ENCODE data around the gene FNDC3A. TPM values are rescaled to one million over a fixed set of nuclear protein-coding genes. Genes with fewer than 3 reads are reported as not detected.

The FNDC3A gene
- total RNA-seq, 1 donor from 2014 or later = 69.3 TPM

DNA sequence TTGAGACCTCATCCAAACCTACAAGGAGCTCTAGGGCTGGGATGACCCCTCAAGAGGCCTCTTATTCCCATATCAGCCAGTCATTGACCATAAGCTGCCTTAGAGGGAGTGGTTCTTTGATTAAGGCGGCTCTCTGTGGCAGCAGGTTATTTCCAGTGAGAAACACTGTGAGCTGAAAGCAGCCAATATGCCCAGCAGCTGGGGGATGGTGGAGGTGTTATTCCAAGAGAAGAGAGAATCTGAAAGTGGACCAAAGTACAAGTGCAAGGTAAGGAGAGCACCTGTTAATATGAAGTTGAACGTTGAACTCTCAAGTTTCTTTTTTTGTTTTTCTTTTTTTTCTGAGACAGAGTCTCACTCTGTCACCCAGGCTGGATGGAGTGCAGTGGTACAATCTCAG lies 20.2 kb upstream of the FNDC3A start:
- H3K9ac ChIP-seq = no peak overlapping the region
- H3K4me3 ChIP-seq = no peak overlapping the region
- no peaks in the 10 kb centered on the region for H3F3A ChIP-seq (ENCODE audit: low read depth)
- H3K4me1 ChIP-seq = no peaks in the 10 kb centered on the region
- no peaks in the 10 kb centered on the region for H3K36me3 ChIP-seq
- H4K20me1 ChIP-seq (ENCODE audit: low read depth) = no peaks in the 10 kb centered on the region
- Mint-ChIP-seq H3K4me1 (peaks cover 11% of the 10 kb centered on the region), H3K36me3 (no peaks in the 10 kb centered on the region), H3K27me3 (ENCODE audit: insufficient read depth, low read depth) (no peaks in the 10 kb centered on the region), H3K4me3 (no peak overlapping the region), H3K9me3 (no peaks in the 10 kb centered on the region), H3K27ac (no peak overlapping the region)
- no peak overlapping the region for H3K4me2 ChIP-seq
- DNase-seq (ENCODE audit: low spot score) = no peak
- no peak overlapping the region for H2AFZ ChIP-seq (replicated peaks)
- H3K27me3 ChIP-seq = no peaks in the 10 kb centered on the region
- TF ChIP-seq CTCF (IDR thresholded peaks at IDR 0.05) (no peak), EZH2 (IDR thresholded peaks at IDR 0.05) (no peak), EZH2phosphoT487 (IDR thresholded peaks at IDR 0.05) (no peak)
- no peaks in the 10 kb centered on the region for H3K9me3 ChIP-seq (ENCODE audit: low read depth)
- H3K27ac ChIP-seq = no peak overlapping the region
- H3K79me2 ChIP-seq (ENCODE audit: low read depth) = no peaks in the 10 kb centered on the region

DNA sequence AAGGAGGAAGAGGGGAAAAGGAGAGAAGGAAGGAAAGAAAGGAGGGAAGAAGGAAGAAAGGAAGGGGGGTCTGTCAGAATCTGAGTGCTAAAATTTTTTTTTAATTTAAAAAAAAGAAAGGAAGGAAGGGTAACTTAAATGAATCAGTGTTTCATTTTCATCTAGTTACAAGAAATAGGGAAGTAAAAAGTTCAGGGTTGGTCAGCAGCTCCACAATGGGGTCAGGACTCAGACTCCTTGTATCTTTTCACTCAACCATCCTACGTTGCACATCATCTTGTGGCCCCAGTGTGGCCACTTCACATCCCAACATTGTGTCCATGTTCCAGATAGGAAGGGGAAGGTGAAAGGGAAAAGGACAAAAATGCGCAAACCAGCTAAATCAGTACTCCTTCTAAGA lies 14.3 kb upstream of the FNDC3A start:
- DNase-seq (ENCODE audit: low spot score) = no peak
- H3K79me2 ChIP-seq (ENCODE audit: low read depth) = no peaks in the 10 kb centered on the region
- H3K9me3 Mint-ChIP-seq = peaks cover 2% of the 10 kb centered on the region
- H2AFZ ChIP-seq (replicated peaks) = no peak overlapping the region
- no peaks in the 10 kb centered on the region for H3K4me1 Mint-ChIP-seq
- no peaks in the 10 kb centered on the region for H3K36me3 ChIP-seq
- no peaks in the 10 kb centered on the region for H3K4me1 ChIP-seq
- no peak for TF ChIP-seq CTCF (IDR thresholded peaks at IDR 0.05)
- no peak overlapping the region for H3K27ac ChIP-seq
- no peaks in the 10 kb centered on the region for H3K27me3 ChIP-seq
- H3K36me3 Mint-ChIP-seq = peaks cover 1% of the 10 kb centered on the region
- no peaks in the 10 kb centered on the region for H3K9me3 ChIP-seq (ENCODE audit: low read depth)
- H3K4me3 ChIP-seq = no peak overlapping the region
- no peak overlapping the region for H3K27ac Mint-ChIP-seq
- H4K20me1 ChIP-seq (ENCODE audit: low read depth) = no peaks in the 10 kb centered on the region
- no peak overlapping the region for H3K4me2 ChIP-seq
- no peaks in the 10 kb centered on the region for H3F3A ChIP-seq (ENCODE audit: low read depth)
- no peaks in the 10 kb centered on the region for H3K27me3 Mint-ChIP-seq (ENCODE audit: insufficient read depth, low read depth)
- no peak overlapping the region for H3K4me3 Mint-ChIP-seq
- H3K9ac ChIP-seq = no peak overlapping the region

DNA sequence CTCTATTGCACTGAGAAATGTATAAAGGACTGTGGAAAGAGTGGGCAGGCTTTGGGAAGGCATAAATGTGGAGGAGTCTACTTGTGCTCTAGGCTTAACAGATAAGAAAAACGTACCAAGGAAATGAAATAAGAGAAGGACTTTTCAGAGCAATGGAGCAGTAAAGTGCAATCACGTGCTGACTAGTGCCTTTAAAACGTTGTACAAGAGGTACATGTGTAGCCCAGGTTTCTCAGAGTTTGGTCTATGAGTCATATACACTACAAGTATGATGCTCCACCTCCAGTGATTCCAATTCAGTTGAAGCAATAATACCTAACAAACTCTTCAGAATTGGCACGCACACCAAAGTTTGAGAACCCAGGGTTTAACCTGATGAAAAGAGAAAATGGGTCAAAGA lies 13.4 kb upstream of the FNDC3A start:
- Mint-ChIP-seq H3K27ac (no peak overlapping the region), H3K4me3 (no peak overlapping the region), H3K4me1 (no peaks in the 10 kb centered on the region), H3K36me3 (peaks cover 1% of the 10 kb centered on the region), H3K9me3 (peaks cover 2% of the 10 kb centered on the region), H3K27me3 (ENCODE audit: insufficient read depth, low read depth) (no peaks in the 10 kb centered on the region)
- H3K9me3 ChIP-seq (ENCODE audit: low read depth) = no peaks in the 10 kb centered on the region
- no peaks in the 10 kb centered on the region for H3K79me2 ChIP-seq (ENCODE audit: low read depth)
- DNase-seq (ENCODE audit: low spot score) = no peak
- no peak overlapping the region for H3K27ac ChIP-seq
- H3K4me3 ChIP-seq = no peak overlapping the region
- no peak for TF ChIP-seq EZH2phosphoT487 (IDR thresholded peaks at IDR 0.05)
- TF ChIP-seq CTCF (IDR thresholded peaks at IDR 0.05) = no peak
- no peak for TF ChIP-seq EZH2 (IDR thresholded peaks at IDR 0.05)
- H3K9ac ChIP-seq = no peak overlapping the region
- H3K4me2 ChIP-seq = no peak overlapping the region
- no peak overlapping the region for H2AFZ ChIP-seq (replicated peaks)
- H3K4me1 ChIP-seq = no peaks in the 10 kb centered on the region
- H4K20me1 ChIP-seq (ENCODE audit: low read depth) = no peaks in the 10 kb centered on the region
- no peaks in the 10 kb centered on the region for H3F3A ChIP-seq (ENCODE audit: low read depth)
- no peaks in the 10 kb centered on the region for H3K27me3 ChIP-seq
- H3K36me3 ChIP-seq = no peaks in the 10 kb centered on the region

GRCh38 chr13:48965736-48966135 lies 10.0 kb upstream of the FNDC3A start:
- H3K27ac ChIP-seq = no peak overlapping the region
- DNase-seq (ENCODE audit: low spot score) = no peak
- no peaks in the 10 kb centered on the region for H3K79me2 ChIP-seq (ENCODE audit: low read depth)
- H3K4me1 ChIP-seq = no peaks in the 10 kb centered on the region
- no peak overlapping the region for H3K4me2 ChIP-seq
- no peak overlapping the region for H3K4me3 Mint-ChIP-seq
- no peaks in the 10 kb centered on the region for H3K27me3 Mint-ChIP-seq (ENCODE audit: insufficient read depth, low read depth)
- H3K9ac ChIP-seq = no peak overlapping the region
- peaks cover 4% of the 10 kb centered on the region for H3K9me3 Mint-ChIP-seq
- H3K27me3 ChIP-seq = no peaks in the 10 kb centered on the region
- TF ChIP-seq EZH2phosphoT487 (IDR thresholded peaks at IDR 0.05) = no peak
- no peak for TF ChIP-seq EZH2 (IDR thresholded peaks at IDR 0.05)
- no peak for TF ChIP-seq CTCF (IDR thresholded peaks at IDR 0.05)
- no peaks in the 10 kb centered on the region for H3K9me3 ChIP-seq (ENCODE audit: low read depth)
- H3F3A ChIP-seq (ENCODE audit: low read depth) = no peaks in the 10 kb centered on the region
- no peaks in the 10 kb centered on the region for H4K20me1 ChIP-seq (ENCODE audit: low read depth)
- no peak overlapping the region for H2AFZ ChIP-seq (replicated peaks)
- no peak overlapping the region for H3K27ac Mint-ChIP-seq
- H3K36me3 ChIP-seq = no peaks in the 10 kb centered on the region
- H3K4me3 ChIP-seq = no peak overlapping the region
- no peaks in the 10 kb centered on the region for H3K4me1 Mint-ChIP-seq
- H3K36me3 Mint-ChIP-seq = peaks cover 1% of the 10 kb centered on the region

Data from neural progenitor cell (in vitro differentiated cells).